ENCODE data around the gene LOXHD1.

LOXHD1 gene

DNA sequence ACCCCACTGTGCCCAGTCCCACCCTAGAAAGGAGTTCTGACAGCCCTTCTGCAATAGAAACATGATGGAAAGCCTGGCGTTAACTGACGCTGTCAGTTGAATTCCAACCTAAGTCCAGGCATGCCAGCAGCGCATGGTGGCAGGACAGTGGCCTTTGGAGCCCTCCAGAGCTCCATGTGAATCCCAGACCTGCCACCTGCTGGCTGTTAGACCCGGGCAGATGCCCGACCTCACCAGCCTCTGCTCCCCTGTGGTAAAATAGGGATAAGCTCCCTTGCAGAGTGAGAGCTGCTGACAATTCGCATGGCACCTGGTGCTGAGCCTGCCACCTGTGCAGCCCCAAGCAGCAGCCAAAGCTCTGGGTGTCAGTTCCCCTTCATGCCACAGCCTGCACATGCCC is 138.6 kb downstream of the LOXHD1 start:
- H3K36me3 Mint-ChIP-seq (ENCODE audit: insufficient read depth): no peaks in the 10 kb centered on the region
- no peak overlapping the region for H3K4me3 Mint-ChIP-seq
- H3K27me3 Mint-ChIP-seq: peaks cover 0 to 17% of the 10 kb centered on the region in 2 donors
- H3K4me1 Mint-ChIP-seq (ENCODE audit: low read depth in 2 of 2): no peaks in the 10 kb centered on the region
- DNase-seq: no peak
- H3K27ac Mint-ChIP-seq: no peak overlapping the region
- no peak for ATAC-seq (replicated peaks)
- peaks cover 0 to under 1% of the 10 kb centered on the region in 2 donors for H3K9me3 Mint-ChIP-seq

DNA sequence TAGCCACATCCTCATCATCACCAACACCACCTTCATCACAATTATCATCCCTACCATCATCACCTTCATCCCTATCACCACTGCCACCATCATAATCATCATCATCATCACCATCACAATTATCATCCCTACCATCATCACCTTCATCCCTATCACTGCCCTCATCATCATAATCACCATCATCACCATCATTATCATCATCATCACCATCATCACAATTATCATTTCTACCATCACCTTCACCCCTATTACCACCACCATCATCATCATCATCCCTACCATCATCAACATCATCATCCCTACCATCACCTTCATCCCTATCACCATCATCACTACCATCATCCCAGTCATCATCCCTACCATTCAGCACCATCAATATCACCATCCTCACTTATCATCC is 140.5 kb downstream of the LOXHD1 start:
- Mint-ChIP-seq H3K27ac (no peak overlapping the region), H3K4me1 (ENCODE audit: low read depth in 2 of 2) (no peaks in the 10 kb centered on the region), H3K27me3 (peaks cover 9 to 19% of the 10 kb centered on the region in 2 donors), H3K4me3 (no peak overlapping the region), H3K36me3 (ENCODE audit: insufficient read depth) (no peaks in the 10 kb centered on the region), H3K9me3 (peaks cover 2 to 11% of the 10 kb centered on the region in 2 donors)
- ATAC-seq (replicated peaks) (no peak), DNase-seq (no peak)

GRCh38 chr18:46510386-46510785 is 146.6 kb downstream of the LOXHD1 start:
- Mint-ChIP-seq H3K4me1 (ENCODE audit: low read depth in 2 of 2) (no peaks in the 10 kb centered on the region), H3K36me3 (ENCODE audit: insufficient read depth) (peaks cover 2% of the 10 kb centered on the region), H3K27ac (no peak overlapping the region), H3K4me3 (no peak overlapping the region), H3K27me3 (peaks cover 17 to 79% of the 10 kb centered on the region in 2 donors), H3K9me3 (peaks cover 2 to 11% of the 10 kb centered on the region in 2 donors)
- ATAC-seq (replicated peaks) (no peak), DNase-seq (no peak)

- peaks cover 19 to 80% of the 10 kb centered on the region in 2 donors for H3K27me3 Mint-ChIP-seq
- no peaks in the 10 kb centered on the region for H3K4me1 Mint-ChIP-seq (ENCODE audit: low read depth in 2 of 2)
- no peak overlapping the region for H3K27ac Mint-ChIP-seq
- peaks cover 2 to 11% of the 10 kb centered on the region in 2 donors for H3K9me3 Mint-ChIP-seq
- no peak overlapping the region for H3K4me3 Mint-ChIP-seq
- peaks cover 2% of the 10 kb centered on the region for H3K36me3 Mint-ChIP-seq (ENCODE audit: insufficient read depth)
- DNase-seq (no peak), ATAC-seq (replicated peaks) (no peak)
These were observed 147.5 kb downstream of the LOXHD1 start for GRCh38 chr18:46509530-46509929.

GRCh38 chr18:46506974-46507586 is 149.9 kb downstream of the LOXHD1 start:
- Mint-ChIP-seq H3K4me3 (no peak overlapping the region), H3K9me3 (no peaks in the 10 kb centered on the region), H3K36me3 (ENCODE audit: insufficient read depth) (peaks cover 2% of the 10 kb centered on the region), H3K27me3 (peaks cover 21 to 78% of the 10 kb centered on the region in 2 donors), H3K27ac (no peak overlapping the region), H3K4me1 (ENCODE audit: low read depth in 2 of 2) (no peaks in the 10 kb centered on the region)
- ATAC-seq (replicated peaks) (no peak), DNase-seq (no peak)

DNA sequence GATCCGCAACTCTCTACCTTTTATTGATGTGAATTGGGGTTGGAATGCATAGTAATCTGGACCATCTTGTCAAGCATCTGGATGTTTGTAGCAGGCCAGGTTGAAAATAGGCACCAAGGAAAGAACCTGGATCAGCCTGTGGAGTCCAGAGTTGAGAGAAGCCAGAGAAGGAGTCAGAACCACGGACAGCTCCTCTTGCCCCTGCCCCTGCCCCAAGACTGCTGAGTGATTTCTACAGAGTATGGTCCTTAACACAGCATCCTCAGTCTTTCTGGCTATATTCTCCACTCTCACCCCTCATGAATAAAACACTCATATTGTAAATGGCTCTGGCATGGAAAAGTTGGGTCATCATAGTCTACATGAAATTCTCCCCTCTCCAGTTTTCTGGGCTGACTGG is 154.6 kb downstream of the LOXHD1 start:
- H3K27me3 Mint-ChIP-seq: peaks cover 23 to 41% of the 10 kb centered on the region in 2 donors
- ATAC-seq (replicated peaks): no peak
- no peak overlapping the region for H3K27ac Mint-ChIP-seq
- no peak for DNase-seq
- no peaks in the 10 kb centered on the region for H3K36me3 Mint-ChIP-seq (ENCODE audit: insufficient read depth)
- peaks cover under 1 to 3% of the 10 kb centered on the region in 2 donors for H3K9me3 Mint-ChIP-seq
- H3K4me3 Mint-ChIP-seq: no peak overlapping the region
- H3K4me1 Mint-ChIP-seq (ENCODE audit: low read depth in 2 of 2): no peaks in the 10 kb centered on the region

DNA sequence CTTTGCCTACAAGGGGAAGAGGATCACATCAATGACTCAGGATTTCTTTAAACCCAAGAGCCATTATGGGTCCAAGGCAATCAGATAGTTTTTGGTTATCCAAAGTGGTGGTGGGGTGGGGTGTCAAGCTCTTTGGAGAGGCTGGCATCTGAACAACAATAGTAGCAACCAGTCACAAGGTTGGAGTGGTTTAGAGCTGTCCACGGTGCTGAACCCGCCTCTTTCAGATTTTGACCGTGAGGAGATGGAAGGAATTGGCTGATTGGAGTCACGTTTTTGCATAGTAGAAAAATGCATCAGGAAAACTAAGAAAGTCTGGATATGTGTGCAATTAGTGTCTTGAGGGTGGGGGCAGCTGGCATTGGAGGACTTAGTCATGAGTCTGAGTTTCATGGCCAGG is 159.9 kb downstream of the LOXHD1 start:
- DNase-seq: peak in 1 of 3 experiments; percentile 9

DNA sequence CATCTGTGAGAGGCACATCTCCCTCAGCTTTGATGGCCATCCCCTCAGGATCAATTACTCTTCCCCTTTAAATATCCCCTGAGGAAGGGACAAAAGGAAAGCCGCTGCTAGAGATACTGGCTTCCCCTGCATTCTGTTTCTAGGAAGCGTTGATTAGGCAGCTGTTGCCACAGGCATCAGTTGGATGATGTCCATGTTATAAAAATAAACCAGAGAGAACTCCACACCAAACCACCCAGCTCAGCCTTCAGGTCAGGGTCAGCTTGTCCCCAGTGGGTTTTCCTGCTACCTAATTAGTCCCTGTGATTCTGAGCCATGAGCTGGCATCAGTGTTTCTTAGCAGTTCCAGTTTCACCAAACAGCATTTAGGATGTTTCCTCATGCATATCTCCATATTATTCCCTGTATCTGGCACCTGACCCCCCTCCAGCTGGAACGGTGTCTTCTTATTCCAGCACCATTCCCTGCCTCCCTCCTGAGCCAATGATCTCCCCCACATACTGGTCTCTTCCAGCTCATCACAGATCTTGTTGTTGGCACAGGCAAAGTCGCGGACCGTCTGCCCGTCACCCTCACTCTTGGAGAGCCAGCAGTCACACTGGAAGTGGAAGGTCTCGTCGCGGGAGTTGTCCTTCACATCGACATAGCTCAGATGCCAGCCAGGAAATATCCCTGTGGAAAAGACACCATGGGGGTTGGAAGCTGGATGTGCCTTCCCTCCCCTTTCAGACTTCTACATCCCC is 168.4 kb downstream of the LOXHD1 start:
- H3K27ac Mint-ChIP-seq: no peak overlapping the region
- DNase-seq: no peak
- peaks cover 0 to 16% of the 10 kb centered on the region in 2 donors for H3K27me3 Mint-ChIP-seq
- no peak for ATAC-seq (replicated peaks)
- H3K4me3 Mint-ChIP-seq: no peak overlapping the region
- no peaks in the 10 kb centered on the region for H3K4me1 Mint-ChIP-seq (ENCODE audit: low read depth in 2 of 2)
- no peaks in the 10 kb centered on the region for H3K9me3 Mint-ChIP-seq
- H3K36me3 Mint-ChIP-seq (ENCODE audit: insufficient read depth): no peaks in the 10 kb centered on the region

More for the DNA sequence above, 159.9 kb downstream of the LOXHD1 start:
- H3K36me3 Mint-ChIP-seq (ENCODE audit: insufficient read depth): no peaks in the 10 kb centered on the region
- peaks cover 13% of the 10 kb centered on the region in 2 donors for H3K27me3 Mint-ChIP-seq
- peaks cover 3 to 6% of the 10 kb centered on the region in 2 donors for H3K9me3 Mint-ChIP-seq
- no peak overlapping the region for H3K4me3 Mint-ChIP-seq
- no peak for ATAC-seq (replicated peaks)
- H3K4me1 Mint-ChIP-seq (ENCODE audit: low read depth in 2 of 2): no peaks in the 10 kb centered on the region
- H3K27ac Mint-ChIP-seq: no peak overlapping the region

GRCh38 chr18:46485675-46486194 is 171.3 kb downstream of the LOXHD1 start:
- Mint-ChIP-seq H3K4me1 (ENCODE audit: low read depth in 2 of 2) (no peaks in the 10 kb centered on the region), H3K27me3 (peaks cover 0 to 12% of the 10 kb centered on the region in 2 donors), H3K27ac (no peak overlapping the region), H3K4me3 (no peak overlapping the region), H3K9me3 (peaks cover 0 to 2% of the 10 kb centered on the region in 2 donors), H3K36me3 (ENCODE audit: insufficient read depth) (no peaks in the 10 kb centered on the region)
- no peak for DNase-seq
- no peak for ATAC-seq (replicated peaks)

DNA sequence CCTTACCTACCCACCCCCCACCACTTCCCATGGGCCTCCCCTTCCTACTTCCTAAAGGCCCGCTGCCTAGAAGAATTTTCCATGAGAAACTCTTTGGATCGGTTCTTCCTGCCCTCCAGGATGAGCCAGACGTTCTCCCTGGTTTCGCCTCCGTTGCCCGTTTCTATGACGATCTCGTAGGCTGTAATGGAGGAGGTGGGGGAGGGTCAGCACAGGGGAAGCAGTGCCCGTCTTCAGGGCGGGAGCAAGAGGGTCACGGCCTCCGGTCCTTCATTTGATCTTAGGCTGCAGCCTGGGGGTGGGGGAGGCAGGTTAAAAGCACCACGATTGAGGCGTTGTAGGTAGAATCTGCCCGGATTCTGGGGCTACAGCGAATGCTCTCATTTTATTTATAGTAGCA is 172.0 kb downstream of the LOXHD1 start:
- H3K4me1 Mint-ChIP-seq (ENCODE audit: low read depth in 2 of 2): no peaks in the 10 kb centered on the region
- peaks cover 0 to 2% of the 10 kb centered on the region in 2 donors for H3K9me3 Mint-ChIP-seq
- no peaks in the 10 kb centered on the region for H3K36me3 Mint-ChIP-seq (ENCODE audit: insufficient read depth)
- DNase-seq (no peak), ATAC-seq (replicated peaks) (no peak)
- no peak overlapping the region for H3K27ac Mint-ChIP-seq
- peaks cover 0 to 16% of the 10 kb centered on the region in 2 donors for H3K27me3 Mint-ChIP-seq
- no peak overlapping the region for H3K4me3 Mint-ChIP-seq

- Mint-ChIP-seq H3K27ac (no peak overlapping the region), H3K4me1 (ENCODE audit: low read depth in 2 of 2) (no peaks in the 10 kb centered on the region), H3K36me3 (ENCODE audit: insufficient read depth) (no peaks in the 10 kb centered on the region), H3K4me3 (no peak overlapping the region), H3K27me3 (peaks cover 8 to 15% of the 10 kb centered on the region in 2 donors), H3K9me3 (peaks cover 0 to 2% of the 10 kb centered on the region in 2 donors)
- ATAC-seq (replicated peaks) (no peak), DNase-seq (no peak)
These were observed 174.2 kb downstream of the LOXHD1 start for GRCh38 chr18:46482831-46483230.

DNA sequence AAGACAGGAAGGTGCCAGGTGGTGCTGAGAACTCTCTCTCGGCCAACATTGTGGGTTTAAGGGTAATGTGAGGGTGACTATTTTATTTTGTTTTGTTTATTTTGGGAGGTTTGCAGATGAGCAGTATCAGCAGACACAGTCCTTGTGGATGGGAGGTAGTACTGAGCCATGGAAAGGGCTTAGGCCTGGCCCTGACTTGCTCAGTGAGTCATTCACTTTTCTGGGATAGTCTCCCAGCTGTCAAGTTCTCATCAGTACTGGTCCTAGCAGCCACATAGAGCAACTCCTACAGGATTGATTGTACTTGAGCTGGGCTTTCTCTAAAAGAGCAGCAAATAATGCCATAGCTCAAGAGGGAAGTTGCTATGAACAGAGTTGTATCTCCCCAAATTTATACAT is 175.2 kb downstream of the LOXHD1 start:
- DNase-seq: no peak
- ATAC-seq (replicated peaks): no peak
- Mint-ChIP-seq H3K4me3 (no peak overlapping the region), H3K27me3 (peaks cover 11 to 16% of the 10 kb centered on the region in 2 donors), H3K27ac (no peak overlapping the region), H3K36me3 (ENCODE audit: insufficient read depth) (no peaks in the 10 kb centered on the region), H3K4me1 (ENCODE audit: low read depth in 2 of 2) (no peaks in the 10 kb centered on the region), H3K9me3 (peaks cover 0 to 2% of the 10 kb centered on the region in 2 donors)

DNA sequence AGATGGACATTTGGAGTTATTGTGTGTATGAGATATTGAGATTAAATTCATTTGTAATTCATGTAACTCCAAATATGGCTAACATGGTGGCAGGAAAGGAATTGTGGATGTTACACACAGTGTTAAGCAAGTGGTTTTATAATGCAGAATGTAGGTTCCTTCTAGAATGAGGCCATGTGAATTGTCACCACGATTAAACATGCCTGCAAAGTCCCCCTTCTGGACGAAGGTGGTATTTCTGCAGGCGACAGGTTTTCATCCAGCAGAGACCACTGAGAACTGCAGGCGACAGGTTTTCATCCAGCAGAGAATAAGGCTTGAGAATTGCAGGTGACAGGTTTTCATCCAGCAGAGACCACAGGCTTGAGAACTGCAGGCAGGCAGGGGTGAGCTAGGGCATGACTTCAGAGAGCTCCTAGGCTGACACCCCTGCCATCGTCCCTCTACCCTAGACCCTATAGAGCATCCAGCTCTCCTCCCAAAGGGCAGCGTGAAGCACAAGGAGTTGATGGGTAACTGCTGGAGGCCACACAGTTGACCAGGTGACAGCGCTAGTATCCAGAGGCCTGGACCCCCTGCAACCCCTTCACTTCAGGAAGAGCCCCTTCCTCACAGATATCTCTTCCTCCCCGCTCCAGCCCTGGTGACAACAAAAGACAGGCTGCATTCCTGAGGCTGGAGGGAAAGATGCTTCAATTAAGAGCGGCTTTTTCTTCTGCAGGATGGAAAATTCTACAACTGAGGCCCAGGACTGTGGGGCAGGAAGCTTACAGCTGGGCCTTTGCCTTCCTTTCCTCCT is 175.8 kb downstream of the LOXHD1 start:
- H3K9me3 Mint-ChIP-seq: peaks cover 0 to 2% of the 10 kb centered on the region in 2 donors
- H3K4me3 Mint-ChIP-seq: no peak overlapping the region
- H3K27me3 Mint-ChIP-seq: peaks cover 11 to 16% of the 10 kb centered on the region in 2 donors
- no peaks in the 10 kb centered on the region for H3K36me3 Mint-ChIP-seq (ENCODE audit: insufficient read depth)
- DNase-seq: peak; percentile 47 to 53 (median 51)
- H3K4me1 Mint-ChIP-seq (ENCODE audit: low read depth in 2 of 2): no peaks in the 10 kb centered on the region
- no peak overlapping the region for H3K27ac Mint-ChIP-seq
- ATAC-seq (replicated peaks): peak; percentile 64

Measured in effector memory CD8-positive, alpha-beta T cell (primary cell).